Uterus (tissue), 4 donors: ENCODE measurements around the gene DOCK1. TPM values are rescaled to one million over a fixed set of nuclear protein-coding genes. Genes with fewer than 3 reads are reported as not detected.
"Not testable (repeated sequence)": the region's sequence is repeated elsewhere in the genome, so short reads cannot be mapped to it uniquely, and the experiment has no call there.

ENCODE experiments used
- DNase-seq, 2 donors: peaks; one replicate each; pipeline ENCODE4 v3.0.0-alpha.2; 2019 to 2020
- H3K27ac ChIP-seq, 2 donors: fragments of 200-600 bp; sonication (generic); 1 replicate in 1 of 2; 2 replicates in 1 of 2; pipeline ENCODE4 v1.5.1; 2016 to 2018
- H3K27me3 ChIP-seq, 2 donors: fragments of 200-600 bp; sonication (generic); one replicate each; pipeline ENCODE4 v1.5.1; 2018 to 2019; ENCODE audit warnings: control low read depth in 1 of 2
- H3K36me3 ChIP-seq, 2 donors: fragments of 200-600 bp; sonication (generic); one replicate each; pipeline ENCODE4 v1.5.1; 2019; ENCODE audit warnings: control low read depth in 1 of 2
- H3K4me1 ChIP-seq, 2 donors: fragments of 200-600 bp; sonication (generic); one replicate each; pipeline ENCODE4 v1.5.1; 2018 to 2019; ENCODE audit warnings: control low read depth in 1 of 2
- H3K4me3 ChIP-seq, 2 donors: fragments of 200-600 bp; sonication (generic); 1 replicate in 1 of 2; 2 replicates in 1 of 2; pipeline ENCODE4 v1.5.1; 2018 to 2019; ENCODE audit warnings: mild to moderate bottlenecking in 1 of 2
- H3K9me3 ChIP-seq, 2 donors: fragments of 200-600 bp; sonication (generic); one replicate each; pipeline ENCODE4 v1.5.1; 2019; ENCODE audit warnings: control low read depth in 1 of 2
- CTCF ChIP-seq, 4 experiments: fragments of 200-600 bp in 2 of 4; fragments of 450-650 bp in 2 of 4; sonication (generic) in 2 of 4; IDR thresholded peaks; one replicate each; pipeline ENCODE4 v1.5.1; 2016 to 2019; ENCODE audit warnings: antibody characterized with exemption in 4 of 4, mild to moderate bottlenecking in 2 of 4, moderate library complexity in 1 of 4
- POLR2A ChIP-seq, 2 donors: fragments of 450-650 bp; IDR thresholded peaks; one replicate each; pipeline ENCODE4 v1.6.1; 2016; ENCODE audit warnings: antibody characterized with exemption in 2 of 2, mild to moderate bottlenecking in 1 of 2, moderate library complexity in 1 of 2
- intact Hi-C: fragments of 100-400 bp; cut with DNase I; formaldehyde crosslinking; loops from one replicate; pipeline ENCODE4 v1.15.1; 2023; ENCODE audit warnings: low total_unique reads
- total RNA-seq, 4 donors: library from RNA; depleted of rRNA in 3 of 4; stranded (reverse); fragments of >200 nt in 3 of 4; gene quantifications; one replicate each; pipeline versions ENCODE4 v1.1.0 to v1.2.4, GENCODE V29; 2014 to 2023
- donor health status: DM: yes; HTN: yes; CAD: no.

Gene DOCK1
- total RNA-seq, 4 donors from 2014 or later = 15.6 to 130 (median 65.0) TPM

GRCh38 chr10:127296696-127297095 lies 391.5 kb downstream of the DOCK1 start:
- Histone ChIP-seq H3K4me1 (no peaks in the 10 kb centered on the region), H3K27me3 (no peaks in the 10 kb centered on the region), H3K4me3 (no peak overlapping the region), H3K27ac (no peak overlapping the region), H3K9me3 (no peaks in the 10 kb centered on the region), H3K36me3 (no peaks in the 10 kb centered on the region)
- DNase-seq = no peak
- intact Hi-C loops = no loop called here
- no peak for TF ChIP-seq POLR2A (IDR thresholded peaks at IDR 0.05)
- TF ChIP-seq CTCF (IDR thresholded peaks at IDR 0.05) = no peak

GRCh38 chr10:127298381-127298780 lies 393.2 kb downstream of the DOCK1 start:
- H3K4me3 ChIP-seq = no peak overlapping the region
- no peaks in the 10 kb centered on the region for H3K4me1 ChIP-seq
- DNase-seq = no peak
- H3K36me3 ChIP-seq = no peaks in the 10 kb centered on the region
- TF ChIP-seq CTCF (IDR thresholded peaks at IDR 0.05) = no peak
- no peak for TF ChIP-seq POLR2A (IDR thresholded peaks at IDR 0.05)
- no peaks in the 10 kb centered on the region for H3K9me3 ChIP-seq
- no peak overlapping the region for H3K27ac ChIP-seq
- H3K27me3 ChIP-seq = no peaks in the 10 kb centered on the region
- intact Hi-C loops = no loop called here

GRCh38 chr10:127299192-127299591 lies 394.0 kb downstream of the DOCK1 start:
- intact Hi-C loops, DNase-seq, H3K9me3 ChIP-seq, H3K4me1 ChIP-seq, H3K27me3 ChIP-seq, H3K4me3 ChIP-seq, H3K36me3 ChIP-seq, H3K27ac ChIP-seq: not testable (repeated sequence)

- no peak overlapping the region for H3K27ac ChIP-seq
- H3K27me3 ChIP-seq = no peaks in the 10 kb centered on the region
- intact Hi-C loops = no loop called here
- no peaks in the 10 kb centered on the region for H3K36me3 ChIP-seq
- no peaks in the 10 kb centered on the region for H3K9me3 ChIP-seq
- TF ChIP-seq CTCF (IDR thresholded peaks at IDR 0.05) (no peak), POLR2A (IDR thresholded peaks at IDR 0.05) (no peak)
- DNase-seq = no peak
- no peaks in the 10 kb centered on the region for H3K4me1 ChIP-seq
- no peak overlapping the region for H3K4me3 ChIP-seq
Observed at GRCh38 chr10:127299956-127300689, 394.9 kb downstream of the DOCK1 start.

- no peak for DNase-seq
- Histone ChIP-seq H3K9me3 (no peaks in the 10 kb centered on the region), H3K4me1 (no peaks in the 10 kb centered on the region), H3K4me3 (no peak overlapping the region), H3K27me3 (no peaks in the 10 kb centered on the region), H3K27ac (no peak overlapping the region), H3K36me3 (no peaks in the 10 kb centered on the region)
- no peak for TF ChIP-seq CTCF (IDR thresholded peaks at IDR 0.05)
- TF ChIP-seq POLR2A (IDR thresholded peaks at IDR 0.05) = no peak
- intact Hi-C loops = no loop called here
Observed at GRCh38 chr10:127300868-127301321, 395.7 kb downstream of the DOCK1 start.
